H9 (cell line): ENCODE results near the gene CAPN9. TPM values are rescaled to one million over a fixed set of nuclear protein-coding genes. Genes with fewer than 3 reads are reported as not detected.

Source experiments
- DNase-seq: peaks from one replicate; pipeline ENCODE4 v3.0.0-alpha.2; 2017
- H2AFZ ChIP-seq: one replicate; pipeline ENCODE4 v1.6.1; 2013; ENCODE audit warnings: mild to moderate bottlenecking, low read length, control low read depth, moderate library complexity
- H2AK5ac ChIP-seq: 2 replicates; pipeline ENCODE4 v1.6.1; 2013; ENCODE audit warnings: low read length, control low read depth, mixed read lengths; ENCODE audit not compliant: insufficient read length
- H2BK120ac ChIP-seq: one replicate; pipeline ENCODE4 v1.6.1; 2013; ENCODE audit warnings: low read depth, mild to moderate bottlenecking, low read length, control low read depth, inconsistent platforms; ENCODE audit not compliant: poor library complexity, severe bottlenecking
- H2BK12ac ChIP-seq: 2 replicates; pipeline ENCODE4 v1.6.1; 2013; ENCODE audit warnings: low read length, control low read depth, mixed read lengths, low read depth; ENCODE audit not compliant: insufficient read length
- H2BK15ac ChIP-seq: 2 replicates; pipeline ENCODE4 v1.6.1; 2013; ENCODE audit warnings: low read depth, low read length, control low read depth
- H2BK20ac ChIP-seq: one replicate; pipeline ENCODE4 v1.6.1; 2013; ENCODE audit warnings: low read depth, mild to moderate bottlenecking, low read length, control low read depth, inconsistent platforms; ENCODE audit not compliant: poor library complexity, severe bottlenecking
- H2BK5ac ChIP-seq: 2 replicates; pipeline ENCODE4 v1.6.1; 2013; ENCODE audit warnings: low read length, control low read depth, mixed read lengths; ENCODE audit not compliant: insufficient read length
- H3K14ac ChIP-seq: 2 replicates; pipeline ENCODE4 v1.6.1; 2013; ENCODE audit warnings: low read length, control low read depth; ENCODE audit not compliant: insufficient read depth
- H3K18ac ChIP-seq: 2 replicates; pipeline ENCODE4 v1.6.1; 2013; ENCODE audit warnings: low read depth, mild to moderate bottlenecking, mixed read lengths, low read length, control low read depth; ENCODE audit not compliant: insufficient read length
- H3K23ac ChIP-seq: 2 replicates; pipeline ENCODE4 v1.6.1; 2013; ENCODE audit warnings: low read length, control low read depth, mixed read lengths, low read depth; ENCODE audit not compliant: insufficient read length
- H3K23me2 ChIP-seq: 2 replicates; pipeline ENCODE4 v1.6.1; 2013; ENCODE audit warnings: low read depth, mild to moderate bottlenecking, mixed read lengths, low read length, control low read depth; ENCODE audit not compliant: insufficient read length, poor library complexity, severe bottlenecking
- H3K27ac ChIP-seq: 2 replicates; pipeline ENCODE4 v1.5.1; 2013; ENCODE audit warnings: low read length, control low read depth, mixed read lengths, low read depth; ENCODE audit not compliant: insufficient read length
- H3K27me3 ChIP-seq: 2 replicates; pipeline ENCODE4 v1.6.1; 2013; ENCODE audit warnings: low read length, control low read depth, inconsistent platforms; ENCODE audit not compliant: insufficient read depth
- H3K4ac ChIP-seq: 2 replicates; pipeline ENCODE4 v1.6.1; 2013; ENCODE audit warnings: low read depth, mild to moderate bottlenecking, control low read depth, inconsistent platforms, low read length, moderate library complexity
- H3K4me1 ChIP-seq: 2 replicates; pipeline ENCODE4 v1.6.1; 2013; ENCODE audit warnings: low read length, control low read depth, inconsistent platforms; ENCODE audit not compliant: insufficient read depth
- H3K4me2 ChIP-seq: 2 replicates; pipeline ENCODE4 v1.6.1; 2013; ENCODE audit warnings: low read length, control low read depth, mixed read lengths; ENCODE audit not compliant: insufficient read length, insufficient read depth
- H3K56ac ChIP-seq: 2 replicates; pipeline ENCODE4 v1.6.1; 2013; ENCODE audit warnings: low read depth, mild to moderate bottlenecking, mixed read lengths, low read length, control low read depth; ENCODE audit not compliant: insufficient read length
- H3K79me1 ChIP-seq: 2 replicates; pipeline ENCODE4 v1.6.1; 2013; ENCODE audit warnings: low read depth, mild to moderate bottlenecking, moderate library complexity, low read length, control low read depth, inconsistent platforms; ENCODE audit not compliant: insufficient read depth, poor library complexity, severe bottlenecking
- H3K79me2 ChIP-seq: 2 replicates; pipeline ENCODE4 v1.6.1; 2013; ENCODE audit warnings: low read length, control low read depth, inconsistent platforms; ENCODE audit not compliant: insufficient read depth
- H3K9ac ChIP-seq: 2 replicates; pipeline ENCODE4 v1.6.1; 2013; ENCODE audit warnings: low read length, control low read depth, mixed read lengths; ENCODE audit not compliant: insufficient read length; ENCODE audit errors: extremely low read depth
- H3K9me3 ChIP-seq: one replicate; pipeline ENCODE4 v1.6.1; 2013; ENCODE audit warnings: low read depth, low read length, inconsistent platforms; ENCODE audit not compliant: control insufficient read depth
- H3T11ph ChIP-seq: one replicate; pipeline ENCODE4 v1.6.1; 2013; ENCODE audit warnings: mild to moderate bottlenecking, low read length, control low read depth, inconsistent platforms
- H4K20me1 ChIP-seq: one replicate; pipeline ENCODE4 v1.6.1; 2013; ENCODE audit not compliant: control insufficient read depth, insufficient read length, insufficient read depth
- H4K5ac ChIP-seq: 2 replicates; pipeline ENCODE4 v1.6.1; 2013; ENCODE audit warnings: low read depth, mild to moderate bottlenecking, mixed read lengths, low read length, control low read depth; ENCODE audit not compliant: insufficient read length
- H4K8ac ChIP-seq: replicated peaks from 2 replicates; pipeline ENCODE4 v1.6.1; 2013; ENCODE audit warnings: low read length, control low read depth, mixed read lengths, low read depth; ENCODE audit not compliant: insufficient read length
- H4K91ac ChIP-seq: 2 replicates; pipeline ENCODE4 v1.6.1; 2013; ENCODE audit warnings: low read depth, mild to moderate bottlenecking, moderate library complexity, mixed read lengths, low read length, control low read depth; ENCODE audit not compliant: insufficient read length
- H3K27ac Mint-ChIP-seq, 3 experiments: 2 replicates in 2 of 3; 3 replicates in 1 of 3; pipeline ENCODE4 v1.8.0; 2020 to 2021; ENCODE audit warnings: mixed read lengths in 3 of 3, mild to moderate bottlenecking in 1 of 3, moderate library complexity in 1 of 3
- H3K27me3 Mint-ChIP-seq: 2 replicates; pipeline ENCODE4 v1.8.0; 2021; ENCODE audit warnings: low read depth, mild to moderate bottlenecking, moderate library complexity, mixed read lengths
- H3K36me3 Mint-ChIP-seq, 3 experiments: 2 replicates in 2 of 3; 3 replicates in 1 of 3; pipeline ENCODE4 v1.8.0; 2020 to 2021; ENCODE audit warnings: low read depth in 3 of 3, mixed read lengths in 3 of 3; ENCODE audit not compliant: insufficient read depth in 1 of 3
- H3K4me1 Mint-ChIP-seq, 2 experiments: 2 replicates each; pipeline ENCODE4 v1.8.0; 2020; ENCODE audit warnings: mixed read lengths in 2 of 2
- H3K4me3 Mint-ChIP-seq, 2 experiments: 2 replicates in 1 of 2; 3 replicates in 1 of 2; pipeline ENCODE4 v1.8.0; 2020 to 2021; ENCODE audit warnings: mild to moderate bottlenecking in 2 of 2, mixed read lengths in 2 of 2, moderate library complexity in 1 of 2
- H3K9me3 Mint-ChIP-seq, 2 experiments: 2 replicates in 1 of 2; 3 replicates in 1 of 2; pipeline ENCODE4 v1.8.0; 2020; ENCODE audit warnings: mild to moderate bottlenecking in 2 of 2, mixed read lengths in 2 of 2, moderate library complexity in 1 of 2
- WGBS: extraction: QIAGEN DNeasy Blood & Tissue Kit; methylation state at CpG from one replicate; pipeline ENCODE4 v1.1.7; 2013; ENCODE audit warnings: missing lambda C conversion rate, low lambda C conversion rate, mixed read lengths; ENCODE audit not compliant: insufficient read length; ENCODE audit errors: extremely low coverage; 5-methylcytosine and 5-hydroxymethylcytosine counted together
- total RNA-seq: library from RNA; stranded (reverse); gene quantifications from 2 replicates; pipeline ENCODE4 v1.2.1, GENCODE V29; 2021
- TF ChIP-seq, protein P1 (sequence below): fragments of 200-600 bp; sonication (generic); conservative IDR thresholded peaks from 3 replicates; pipeline ENCODE4 v1.8.0; 2021; ENCODE audit warnings: antibody characterized with exemption, mild to moderate bottlenecking

The CAPN9 gene
- total RNA-seq, 1 experiment from 2014 or later = 0.22 TPM

DNA sequence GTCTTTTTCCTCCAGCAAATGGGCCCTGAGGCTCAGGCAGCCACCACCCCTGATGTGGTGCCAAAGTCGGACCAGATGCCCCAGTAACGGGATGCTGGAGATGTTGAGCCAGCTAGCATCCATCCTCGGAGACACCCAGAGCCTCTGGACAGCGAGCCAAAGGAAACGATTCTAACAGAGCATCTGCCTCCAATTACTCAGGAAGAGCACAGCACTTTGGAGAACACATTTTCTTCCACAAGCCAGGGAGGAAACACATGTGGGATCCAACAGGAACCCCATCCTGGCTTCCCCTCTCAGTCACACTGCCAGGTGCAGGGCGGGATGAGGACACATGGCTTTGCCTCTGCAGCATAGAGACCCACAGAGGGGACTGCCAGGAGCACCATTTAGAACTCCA lies 76.2 kb downstream of the CAPN9 start:
- Histone ChIP-seq H3K4ac (no peak overlapping the region), H2AFZ (no peak overlapping the region), H2BK15ac (no peak overlapping the region), H4K20me1 (no peaks in the 10 kb centered on the region), H3K79me1 (no peaks in the 10 kb centered on the region), H3K56ac (no peak overlapping the region), H3K23me2 (no peaks in the 10 kb centered on the region), H4K8ac (no peak overlapping the region), H3K18ac (no peak overlapping the region), H3K27ac (no peak overlapping the region), H2AK5ac (no peak overlapping the region), H3K4me2 (no peak overlapping the region), H2BK20ac (no peak overlapping the region), H2BK120ac (no peak overlapping the region), H3K79me2 (no peaks in the 10 kb centered on the region), H3K4me1 (no peaks in the 10 kb centered on the region), H4K5ac (no peak overlapping the region), H2BK5ac (no peak overlapping the region), H3K23ac (no peak overlapping the region), H2BK12ac (no peak overlapping the region), H3K14ac (no peak overlapping the region), H3T11ph (no peak overlapping the region), H4K91ac (no peak overlapping the region), H3K27me3 (no peaks in the 10 kb centered on the region), H3K9ac (no peak overlapping the region), H3K9me3 (no peaks in the 10 kb centered on the region)
- Mint-ChIP-seq H3K27ac (no peak overlapping the region), H3K36me3 (no peaks in the 10 kb centered on the region), H3K9me3 (no peaks in the 10 kb centered on the region; a peak in 1 of 5 replicates), H3K4me1 (no peaks in the 10 kb centered on the region), H3K4me3 (no peak overlapping the region), H3K27me3 (peaks cover 78% of the 10 kb centered on the region)
- no peak for DNase-seq
- WGBS = no CpG with 5 or more reads among the region's 6 CpGs
- TF ChIP-seq, protein P1, sequence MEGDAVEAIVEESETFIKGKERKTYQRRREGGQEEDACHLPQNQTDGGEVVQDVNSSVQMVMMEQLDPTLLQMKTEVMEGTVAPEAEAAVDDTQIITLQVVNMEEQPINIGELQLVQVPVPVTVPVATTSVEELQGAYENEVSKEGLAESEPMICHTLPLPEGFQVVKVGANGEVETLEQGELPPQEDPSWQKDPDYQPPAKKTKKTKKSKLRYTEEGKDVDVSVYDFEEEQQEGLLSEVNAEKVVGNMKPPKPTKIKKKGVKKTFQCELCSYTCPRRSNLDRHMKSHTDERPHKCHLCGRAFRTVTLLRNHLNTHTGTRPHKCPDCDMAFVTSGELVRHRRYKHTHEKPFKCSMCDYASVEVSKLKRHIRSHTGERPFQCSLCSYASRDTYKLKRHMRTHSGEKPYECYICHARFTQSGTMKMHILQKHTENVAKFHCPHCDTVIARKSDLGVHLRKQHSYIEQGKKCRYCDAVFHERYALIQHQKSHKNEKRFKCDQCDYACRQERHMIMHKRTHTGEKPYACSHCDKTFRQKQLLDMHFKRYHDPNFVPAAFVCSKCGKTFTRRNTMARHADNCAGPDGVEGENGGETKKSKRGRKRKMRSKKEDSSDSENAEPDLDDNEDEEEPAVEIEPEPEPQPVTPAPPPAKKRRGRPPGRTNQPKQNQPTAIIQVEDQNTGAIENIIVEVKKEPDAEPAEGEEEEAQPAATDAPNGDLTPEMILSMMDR = no peak
